Tibial artery (tissue), 4 donors: ENCODE results near the gene C19orf81.

Experiments used
- DNase-seq, 2 donors: peaks; one replicate each; pipeline ENCODE4 v3.0.0-alpha.2; 2019
- H3K27ac ChIP-seq, 2 donors: fragments of 200-600 bp; sonication (generic) in 1 of 2; 1 replicate in 1 of 2; 2 replicates in 1 of 2; pipeline ENCODE4 v1.5.1; 2018 to 2019; ENCODE audit warnings: mild to moderate bottlenecking in 1 of 2
- H3K27me3 ChIP-seq, 2 donors: fragments of 200-600 bp; sonication (generic) in 1 of 2; one replicate each; pipeline versions ENCODE4 v1.5.1 to v1.6.0; 2016 to 2019
- H3K36me3 ChIP-seq, 3 donors: fragments of 200-600 bp; sonication (generic) in 2 of 3; one replicate each; pipeline ENCODE4 v1.5.1; 2016 to 2019; ENCODE audit warnings: mild to moderate bottlenecking in 2 of 3
- H3K4me1 ChIP-seq, 4 donors: fragments of 200-600 bp; sonication (generic) in 2 of 4; 1 replicate in 3 of 4; 2 replicates in 1 of 4; pipeline ENCODE4 v1.5.1; 2016 to 2019
- H3K4me3 ChIP-seq, 2 donors: fragments of 200-600 bp; sonication (generic) in 1 of 2; 1 replicate in 1 of 2; 2 replicates in 1 of 2; pipeline ENCODE4 v1.5.1; 2018 to 2019; ENCODE audit warnings: mild to moderate bottlenecking in 2 of 2
- H3K9me3 ChIP-seq, 3 donors: fragments of 200-600 bp; sonication (generic) in 1 of 3; one replicate each; pipeline ENCODE4 v1.5.1; 2016 to 2019
- intact Hi-C: fragments of 100-400 bp; cut with DNase I; formaldehyde crosslinking; loops from one replicate; pipeline ENCODE4 v1.15.0; 2023; ENCODE audit warnings: low total_unique reads
- TF ChIP-seq, protein P1 (sequence below), 2 experiments: fragments of 200-600 bp in 1 of 2; fragments of 450-650 bp in 1 of 2; IDR thresholded peaks; one replicate each; pipeline ENCODE4 v1.5.1; 2017 to 2019; ENCODE audit warnings: antibody characterized with exemption in 2 of 2, mild to moderate bottlenecking in 1 of 2, moderate library complexity in 1 of 2

The C19orf81 gene

DNA sequence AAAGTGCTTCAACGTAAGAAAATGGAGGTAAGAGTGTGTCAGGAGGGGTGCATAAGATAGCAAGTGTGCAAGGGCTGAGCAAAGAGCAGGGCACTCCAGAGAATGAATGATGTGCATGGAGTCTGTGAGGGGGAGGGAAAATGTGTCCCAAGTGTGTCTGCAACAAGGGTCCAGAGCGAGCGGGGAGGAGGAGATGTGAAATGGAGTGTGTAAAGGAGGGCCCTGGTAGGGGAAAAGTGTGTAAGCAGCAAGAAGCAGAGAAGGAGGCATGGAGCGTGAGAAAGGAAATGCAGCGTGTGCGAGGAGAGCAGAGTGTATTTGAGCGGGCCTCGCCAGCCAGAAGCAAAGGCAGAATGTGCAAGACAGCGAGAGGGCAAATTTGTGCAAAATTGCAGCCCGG lies 11.8 kb downstream of the C19orf81 start:
- Histone ChIP-seq H3K4me3 (no peak overlapping the region), H3K27me3 (peaks cover 0 to 72% of the 10 kb centered on the region in 2 donors), H3K9me3 (no peaks in the 10 kb centered on the region), H3K4me1 (peaks cover 0 to 19% (median 14%) of the 10 kb centered on the region in 4 donors), H3K27ac (no peak overlapping the region), H3K36me3 (no peaks in the 10 kb centered on the region)
- intact Hi-C loops, result no loop called here
- no peak for DNase-seq
- TF ChIP-seq, protein P1, sequence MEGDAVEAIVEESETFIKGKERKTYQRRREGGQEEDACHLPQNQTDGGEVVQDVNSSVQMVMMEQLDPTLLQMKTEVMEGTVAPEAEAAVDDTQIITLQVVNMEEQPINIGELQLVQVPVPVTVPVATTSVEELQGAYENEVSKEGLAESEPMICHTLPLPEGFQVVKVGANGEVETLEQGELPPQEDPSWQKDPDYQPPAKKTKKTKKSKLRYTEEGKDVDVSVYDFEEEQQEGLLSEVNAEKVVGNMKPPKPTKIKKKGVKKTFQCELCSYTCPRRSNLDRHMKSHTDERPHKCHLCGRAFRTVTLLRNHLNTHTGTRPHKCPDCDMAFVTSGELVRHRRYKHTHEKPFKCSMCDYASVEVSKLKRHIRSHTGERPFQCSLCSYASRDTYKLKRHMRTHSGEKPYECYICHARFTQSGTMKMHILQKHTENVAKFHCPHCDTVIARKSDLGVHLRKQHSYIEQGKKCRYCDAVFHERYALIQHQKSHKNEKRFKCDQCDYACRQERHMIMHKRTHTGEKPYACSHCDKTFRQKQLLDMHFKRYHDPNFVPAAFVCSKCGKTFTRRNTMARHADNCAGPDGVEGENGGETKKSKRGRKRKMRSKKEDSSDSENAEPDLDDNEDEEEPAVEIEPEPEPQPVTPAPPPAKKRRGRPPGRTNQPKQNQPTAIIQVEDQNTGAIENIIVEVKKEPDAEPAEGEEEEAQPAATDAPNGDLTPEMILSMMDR (IDR thresholded peaks at IDR 0.05), result no peak

- H3K36me3 ChIP-seq, result no peaks in the 10 kb centered on the region
- TF ChIP-seq, protein P1 (IDR thresholded peaks at IDR 0.05), result no peak
- H3K4me3 ChIP-seq, result no peak overlapping the region
- peaks cover 0 to 74% of the 10 kb centered on the region in 2 donors for H3K27me3 ChIP-seq
- H3K4me1 ChIP-seq, result peaks cover 0 to 29% (median 19%) of the 10 kb centered on the region in 4 donors
- intact Hi-C loops, result no loop called here
- H3K9me3 ChIP-seq, result no peaks in the 10 kb centered on the region
- no peak for DNase-seq
- no peak overlapping the region for H3K27ac ChIP-seq
Measured at GRCh38 chr19:50661766-50662650, 12.8 kb downstream of the C19orf81 start.

GRCh38 chr19:50662651-50663481 lies 13.6 kb downstream of the C19orf81 start:
- Histone ChIP-seq H3K27ac (no peak overlapping the region), H3K36me3 (no peaks in the 10 kb centered on the region), H3K4me1 (peaks cover 0 to 36% (median 24%) of the 10 kb centered on the region in 4 donors), H3K9me3 (no peaks in the 10 kb centered on the region), H3K4me3 (no peak overlapping the region), H3K27me3 (peaks cover 3 to 77% of the 10 kb centered on the region in 2 donors)
- intact Hi-C loops, result no loop called here
- no peak for DNase-seq
- TF ChIP-seq, protein P1 (IDR thresholded peaks at IDR 0.05), result no peak

- Histone ChIP-seq H3K36me3 (no peaks in the 10 kb centered on the region), H3K27ac (no peak overlapping the region), H3K27me3 (peaks cover 7 to 77% of the 10 kb centered on the region in 2 donors), H3K4me1 (peaks cover 0 to 36% (median 23%) of the 10 kb centered on the region in 4 donors), H3K4me3 (no peak overlapping the region), H3K9me3 (no peaks in the 10 kb centered on the region)
- DNase-seq, result no peak
- TF ChIP-seq, protein P1 (IDR thresholded peaks at IDR 0.05), result no peak
- intact Hi-C loops, result no loop called here
Measured at GRCh38 chr19:50663482-50663790, 14.2 kb downstream of the C19orf81 start.

GRCh38 chr19:50664204-50664603 lies 15.0 kb downstream of the C19orf81 start:
- H3K9me3 ChIP-seq, result no peaks in the 10 kb centered on the region
- no peak overlapping the region for H3K4me3 ChIP-seq
- peaks cover 7 to 77% of the 10 kb centered on the region in 2 donors for H3K27me3 ChIP-seq
- H3K4me1 ChIP-seq, result peaks cover 0 to 30% (median 16%) of the 10 kb centered on the region in 4 donors
- H3K27ac ChIP-seq, result no peak overlapping the region
- DNase-seq, result no peak
- TF ChIP-seq, protein P1 (IDR thresholded peaks at IDR 0.05), result no peak
- no peaks in the 10 kb centered on the region for H3K36me3 ChIP-seq
- intact Hi-C loops, result no loop called here
